Germinal center (tissue), 1 donor: ENCODE results near the gene ZSCAN26.
"Not testable (repeated sequence)": the region's sequence is repeated elsewhere in the genome, so short reads cannot be mapped to it uniquely, and the experiment has no call there.

Experiments
- DNase-seq: peaks from one replicate; pipeline ENCODE4 v3.0.0; 2012; ENCODE audit warnings: mixed read lengths, low spot score

Gene ZSCAN26

DNA sequence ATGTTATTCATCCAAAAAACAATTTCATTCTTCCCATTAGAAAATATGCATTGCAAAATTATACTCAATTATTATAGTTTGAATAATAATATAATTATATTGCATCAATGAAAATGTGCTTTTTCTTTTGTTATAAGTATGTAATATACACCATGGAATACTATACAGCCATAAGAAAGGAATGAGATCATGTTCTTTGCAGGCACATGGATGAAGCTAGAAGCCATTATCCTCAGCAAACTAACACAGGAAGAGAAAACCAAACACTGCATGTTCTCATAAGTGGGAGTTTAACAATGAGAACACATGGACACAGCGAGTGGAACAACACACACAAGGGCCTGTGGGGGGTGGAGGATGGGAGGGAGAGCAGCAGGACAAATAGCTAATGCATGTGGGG is 9.9 kb upstream of the ZSCAN26 start:
- DNase-seq = no peak

DNA sequence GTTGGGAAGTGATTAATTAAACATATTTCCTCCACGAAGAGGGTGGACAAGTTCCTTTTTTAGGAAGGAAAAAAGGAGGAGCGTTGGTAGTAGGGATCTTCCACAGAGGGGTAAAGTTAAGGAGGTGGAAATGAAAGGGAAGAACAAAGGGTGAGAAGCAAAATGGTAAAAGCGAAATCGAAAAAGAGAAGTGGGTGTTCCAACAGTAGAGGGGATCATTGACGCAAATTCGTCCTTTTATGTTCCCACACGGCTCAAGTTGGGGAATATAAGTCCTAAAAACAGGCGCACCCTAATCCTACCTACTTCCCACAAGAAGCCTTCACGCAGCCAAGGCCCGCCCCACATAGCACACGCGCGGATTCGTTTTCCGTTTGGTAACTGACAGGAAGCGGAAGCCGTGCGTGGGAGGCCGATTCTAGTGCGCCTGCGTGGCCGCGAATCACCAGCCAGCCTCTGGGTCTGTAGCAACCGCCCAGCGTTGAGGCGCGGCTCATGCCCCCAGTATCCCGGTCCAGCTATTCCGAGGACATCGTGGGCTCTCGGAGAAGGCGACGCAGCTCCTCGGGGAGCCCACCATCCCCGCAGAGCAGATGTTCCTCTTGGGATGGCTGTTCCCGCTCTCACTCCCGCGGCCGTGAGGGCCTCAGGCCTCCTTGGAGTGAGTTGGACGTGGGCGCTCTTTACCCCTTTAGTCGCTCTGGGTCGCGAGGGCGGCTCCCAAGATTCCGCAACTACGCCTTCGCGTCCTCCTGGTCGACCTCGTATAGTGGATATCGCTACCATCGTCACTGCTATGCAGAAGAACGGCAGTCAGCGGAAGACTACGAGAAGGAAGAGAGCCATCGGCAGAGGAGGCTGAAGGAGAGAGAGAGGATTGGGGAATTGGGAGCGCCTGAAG is 7.8 kb upstream of the ZSCAN26 start, which contains the start of gene NKAPL:
NKAPL (plus strand) TSS at position 421 of the 901 bp plus-strand sequence; CDS start at position 496, 75 bp downstream.
- peak; percentile 43 for DNase-seq

DNA sequence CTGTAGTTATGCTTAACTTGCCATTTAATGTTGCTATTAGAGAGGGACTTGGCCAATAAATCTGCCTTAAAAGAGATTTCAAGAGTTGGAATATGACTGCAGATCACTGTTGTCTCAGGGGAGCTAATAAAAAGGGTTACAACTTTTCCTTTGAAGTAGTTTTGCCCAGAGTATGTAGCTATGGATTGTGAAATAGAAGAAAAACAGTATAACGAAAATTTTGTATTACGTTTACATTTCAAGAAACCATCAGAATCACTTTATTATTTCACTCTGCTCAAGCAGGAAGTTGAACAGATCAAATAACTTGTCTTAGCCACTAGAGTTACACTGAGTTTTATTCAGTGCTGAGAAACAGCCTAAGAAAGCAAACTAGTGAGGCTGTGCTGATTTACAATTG is 3.0 kb upstream of the ZSCAN26 start:
- no peak for DNase-seq

DNA sequence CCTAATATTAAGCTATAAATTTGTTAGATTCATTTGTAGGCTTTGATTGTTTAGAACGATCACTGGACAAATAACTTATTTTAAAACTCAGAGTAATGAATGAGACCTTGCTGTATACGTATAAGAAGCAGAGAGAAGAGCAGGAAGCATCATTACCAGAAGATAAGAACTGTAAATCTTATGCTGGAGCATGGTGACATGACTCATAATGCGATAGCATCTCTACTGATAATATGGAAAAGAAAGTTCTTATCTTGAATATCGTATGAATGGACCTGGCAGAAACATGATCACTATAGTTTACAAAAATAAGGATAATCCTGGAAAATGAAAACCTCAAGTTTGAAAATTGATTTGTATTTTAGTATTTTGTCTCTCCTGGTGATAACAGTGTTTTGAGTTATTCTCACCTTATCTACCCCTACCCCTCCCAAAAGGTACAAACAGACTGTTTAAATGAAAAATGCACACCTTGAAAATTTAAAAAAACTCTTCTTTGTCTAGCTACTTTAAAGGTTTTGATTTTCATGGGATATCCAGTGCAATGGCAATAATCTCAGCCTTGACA is 2.0 kb upstream of the ZSCAN26 start:
- DNase-seq = no peak

DNA sequence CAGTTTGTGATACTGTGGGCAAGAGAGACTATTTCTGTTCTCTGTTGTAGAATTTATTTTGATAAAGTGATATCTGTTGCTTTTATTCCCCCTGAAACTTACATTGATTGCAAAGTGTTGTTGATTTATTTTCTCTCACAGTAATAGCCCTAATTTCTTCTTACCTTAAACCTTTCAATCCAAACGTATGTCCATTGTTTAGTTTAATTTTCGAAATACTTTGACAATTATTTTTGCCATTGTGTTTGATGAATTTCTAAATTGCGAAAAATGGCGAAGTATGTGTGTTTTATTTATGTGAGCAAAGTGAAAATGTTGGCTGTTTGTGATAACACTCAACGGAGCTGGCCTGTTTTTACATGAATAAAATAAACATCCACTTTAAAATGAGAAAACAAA is 381 bp upstream of the ZSCAN26 start:
- no peak for DNase-seq

DNA sequence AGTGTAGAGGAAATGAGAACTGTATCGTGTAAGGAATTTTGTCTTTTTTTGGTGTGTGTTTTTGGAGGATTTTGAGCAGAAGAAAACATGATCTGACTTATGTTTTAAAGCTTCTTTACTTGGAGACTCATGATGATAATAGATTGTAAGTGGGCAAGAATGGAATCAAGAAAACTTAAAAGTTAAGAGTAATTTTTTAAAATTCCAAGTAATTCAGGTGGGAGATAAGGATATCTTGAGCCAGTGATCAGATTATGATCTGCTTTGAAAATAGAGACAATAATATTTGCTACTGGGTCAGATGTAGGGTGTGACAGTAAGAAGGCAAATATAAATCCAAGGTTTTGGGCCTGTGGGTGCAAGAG is 734 bp downstream of the ZSCAN26 start:
- no peak for DNase-seq

DNA sequence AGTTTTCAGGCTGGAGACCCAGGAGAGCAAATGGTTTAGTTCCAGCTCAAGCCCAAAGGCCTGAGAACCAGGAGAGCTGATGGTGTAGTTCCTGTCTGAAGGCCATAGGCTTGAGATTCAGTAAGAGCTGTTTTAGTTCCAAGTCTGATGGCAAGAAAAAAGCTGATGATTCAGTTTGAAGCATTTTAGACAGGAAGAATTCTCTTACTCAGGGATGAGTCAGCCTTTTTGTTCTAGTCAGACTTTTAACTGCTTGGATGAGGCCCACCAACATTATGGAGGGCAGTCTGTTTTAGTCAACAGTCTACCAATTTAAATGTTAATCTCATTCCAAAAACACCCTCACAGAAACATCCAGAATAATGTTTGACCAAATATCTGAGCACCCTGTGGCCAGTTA is 2.5 kb downstream of the ZSCAN26 start:
- no peak for DNase-seq

DNA sequence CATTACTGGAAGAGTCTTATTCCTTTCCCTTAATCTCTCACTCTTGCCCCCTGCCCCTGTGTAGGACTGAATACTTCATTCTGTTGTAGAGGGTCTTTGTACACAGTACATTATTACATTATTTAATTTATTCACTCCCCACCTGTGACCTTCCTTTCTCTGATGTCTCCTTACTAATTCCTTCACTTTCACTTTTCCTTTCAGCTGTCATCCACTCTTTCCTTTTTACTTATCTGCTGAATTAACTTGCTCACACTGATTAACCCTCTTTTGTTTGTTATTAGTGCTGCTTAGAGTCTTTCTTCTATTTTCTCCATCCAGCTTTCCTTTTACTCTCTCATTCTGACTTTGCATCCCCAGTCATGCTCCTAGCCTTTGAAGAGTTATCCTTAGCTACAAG is 7.9 kb downstream of the ZSCAN26 start:
- no peak for DNase-seq

DNA sequence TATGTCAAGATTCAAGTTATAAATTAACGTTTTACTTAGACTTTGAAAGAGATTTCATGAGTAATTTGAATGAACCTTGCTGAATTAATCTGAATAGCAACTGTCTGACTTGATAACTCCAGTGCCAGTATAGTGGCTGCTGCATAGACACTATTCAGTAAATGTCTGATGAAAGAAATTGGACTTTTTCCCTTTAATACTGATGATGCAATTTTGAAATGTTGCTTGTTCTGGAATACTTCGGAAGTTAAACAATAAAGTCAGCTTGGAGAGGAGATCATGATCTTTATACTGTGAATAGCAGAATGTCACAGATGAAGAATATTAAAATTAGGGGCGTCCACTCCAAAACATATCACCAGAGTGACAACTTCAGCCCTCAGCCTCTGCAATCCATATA is 10.8 kb downstream of the ZSCAN26 start:
- DNase-seq = no peak

DNA sequence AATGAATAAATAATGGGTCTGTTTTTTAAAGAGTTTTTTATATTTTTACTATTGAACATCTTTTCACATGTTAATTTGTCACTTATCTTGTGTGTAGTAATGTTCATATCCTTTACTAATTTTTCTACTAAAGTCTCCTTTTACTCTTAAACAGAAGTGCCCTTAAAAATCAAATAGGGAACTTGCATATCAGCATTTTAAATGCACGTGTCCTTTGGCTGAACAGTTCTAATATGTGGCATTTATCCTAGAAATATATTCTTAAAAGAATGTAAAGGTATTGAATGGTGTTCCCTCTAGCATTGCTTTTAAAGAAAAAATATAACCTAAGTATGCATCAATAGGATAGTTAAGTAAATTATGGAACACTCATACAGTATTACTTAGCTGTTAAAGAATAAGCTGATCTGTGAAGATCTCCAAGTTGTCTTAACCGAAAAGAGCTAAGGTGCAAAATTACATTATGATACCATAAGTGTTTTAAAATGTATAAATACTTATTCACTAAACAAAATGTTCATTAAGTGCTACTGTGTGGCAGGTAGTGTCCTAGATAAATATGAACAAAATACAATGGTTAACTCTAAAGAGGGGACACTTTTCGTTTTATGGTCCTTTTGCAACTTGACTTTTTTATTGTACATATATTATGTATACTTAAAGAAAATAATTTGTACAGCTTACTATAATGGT is 13.8 kb downstream of the ZSCAN26 start:
- no peak for DNase-seq

DNA sequence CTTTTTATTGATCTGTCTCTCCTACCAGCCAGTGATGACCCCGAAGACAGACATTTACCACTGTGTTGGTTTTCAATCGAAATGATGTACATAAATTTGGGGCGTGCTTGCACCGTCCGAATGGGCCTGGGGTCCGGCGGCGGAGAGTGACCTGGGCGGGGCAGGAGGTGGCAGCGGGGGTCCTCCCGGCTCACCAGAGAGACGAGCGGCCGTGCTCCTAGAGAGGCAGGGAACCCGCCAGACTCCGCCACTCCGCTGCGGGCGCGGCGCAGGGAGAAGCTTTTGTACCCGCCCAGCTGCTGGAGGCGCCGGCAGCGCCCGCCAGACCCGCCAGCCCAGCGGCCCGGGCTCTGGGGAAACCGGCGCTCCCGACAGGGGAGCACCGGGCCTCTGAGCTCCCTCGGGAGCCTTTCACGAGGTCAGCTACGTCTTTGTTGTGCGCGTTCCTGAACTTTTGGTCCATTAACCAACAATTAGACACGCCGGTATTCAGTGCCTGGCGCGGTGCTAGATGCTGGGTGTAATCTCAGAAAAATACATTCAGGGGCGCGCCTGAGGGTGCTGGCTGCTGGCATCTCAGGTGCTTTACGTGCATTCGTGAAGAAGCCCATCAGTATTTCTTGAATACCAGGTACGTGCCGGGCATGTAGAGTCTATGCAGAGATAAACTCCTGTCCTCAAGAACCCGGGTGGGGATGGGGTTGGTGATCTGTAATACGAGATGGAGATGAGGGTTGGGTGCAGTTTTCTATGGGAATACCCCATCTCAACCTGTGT is 14.5 kb downstream of the ZSCAN26 start, which contains the start of gene PGBD1:
PGBD1 (plus strand) TSS at position 285 of the 777 bp plus-strand sequence. CDS start 2,242 bp downstream, outside the sequence.
- peak; percentile 47 for DNase-seq

DNA sequence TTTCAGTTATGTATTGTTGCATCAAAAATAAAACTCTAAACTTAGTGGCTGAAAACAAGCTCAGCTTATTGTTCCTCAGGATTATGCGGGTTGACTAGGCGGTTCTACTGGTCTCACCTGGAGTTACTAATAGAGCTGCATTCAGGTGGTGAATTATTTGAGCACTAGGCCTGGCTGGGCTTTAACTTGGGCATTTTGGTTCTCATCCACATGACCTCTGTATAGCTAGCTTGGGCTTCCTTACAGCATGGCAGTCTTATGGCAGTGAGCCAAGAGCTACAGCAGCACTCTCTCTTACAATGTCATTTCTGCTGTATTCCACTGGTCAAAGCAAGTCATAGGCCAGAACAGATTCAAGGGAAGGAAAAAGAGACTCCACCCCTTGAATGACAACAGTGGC is 16.0 kb downstream of the ZSCAN26 start:
- DNase-seq = no peak

DNA sequence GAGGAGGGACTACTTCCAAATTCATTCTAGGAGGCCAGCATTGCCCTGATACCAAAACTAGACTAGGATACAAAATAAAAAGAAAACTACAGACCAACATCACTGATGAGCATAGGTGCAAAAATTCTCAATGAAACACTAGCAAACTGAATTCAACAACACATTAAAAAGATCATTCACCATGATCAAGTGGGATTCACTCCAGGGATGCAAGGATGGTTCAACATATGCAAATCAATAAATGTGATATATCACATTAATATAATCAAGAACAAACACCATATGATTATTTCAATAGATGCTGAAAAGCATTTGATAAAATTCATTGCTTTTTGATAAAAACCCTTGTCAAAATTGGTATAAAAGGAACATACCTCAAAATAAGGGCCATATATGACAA is 24.6 kb downstream of the ZSCAN26 start:
- DNase-seq = no peak

DNA sequence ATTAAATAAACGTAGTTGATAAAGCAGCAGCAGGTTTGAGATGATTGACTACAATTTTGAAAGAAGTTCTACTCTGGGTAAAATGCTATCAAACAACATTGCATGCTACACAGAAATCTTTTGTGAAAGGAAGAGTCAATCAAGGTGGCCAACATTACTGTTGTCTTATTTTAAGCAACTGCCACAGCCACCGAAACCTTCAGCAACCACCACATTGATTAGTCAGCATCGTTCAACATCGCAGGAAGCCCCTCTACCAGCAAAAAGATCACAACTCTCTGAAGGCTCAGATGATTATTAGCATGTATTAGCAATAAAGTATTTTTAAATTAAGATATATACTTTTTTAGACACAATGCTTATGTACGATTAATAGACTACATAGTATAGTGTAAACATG is 28.4 kb downstream of the ZSCAN26 start:
- DNase-seq = no peak

DNA sequence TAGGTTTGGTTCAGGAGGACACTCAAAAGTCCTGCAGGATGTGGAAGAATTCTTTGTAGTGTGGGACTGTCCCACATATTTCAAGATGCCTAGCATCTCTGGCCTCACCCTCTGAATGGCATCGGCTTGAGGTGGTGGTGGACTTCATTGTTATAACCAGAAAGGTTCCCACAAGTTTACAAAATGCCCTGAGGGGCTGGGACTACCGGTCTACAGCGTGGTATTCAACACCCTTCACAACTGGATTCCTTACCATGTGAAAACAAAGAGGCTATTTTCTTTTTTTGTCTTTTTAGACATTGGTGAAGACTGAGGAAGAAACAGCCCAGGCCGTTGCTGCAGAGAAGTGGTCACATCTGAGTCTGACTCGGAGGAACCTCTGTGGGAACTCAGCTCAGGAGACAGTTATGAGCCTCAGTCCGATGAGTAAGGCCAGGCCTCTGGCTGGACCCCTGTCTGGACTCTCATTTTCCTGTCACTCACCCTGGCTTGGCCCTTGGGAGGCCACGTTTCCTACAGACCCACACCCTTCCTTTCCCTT is 29.6 kb downstream of the ZSCAN26 start:
- DNase-seq = no peak

DNA sequence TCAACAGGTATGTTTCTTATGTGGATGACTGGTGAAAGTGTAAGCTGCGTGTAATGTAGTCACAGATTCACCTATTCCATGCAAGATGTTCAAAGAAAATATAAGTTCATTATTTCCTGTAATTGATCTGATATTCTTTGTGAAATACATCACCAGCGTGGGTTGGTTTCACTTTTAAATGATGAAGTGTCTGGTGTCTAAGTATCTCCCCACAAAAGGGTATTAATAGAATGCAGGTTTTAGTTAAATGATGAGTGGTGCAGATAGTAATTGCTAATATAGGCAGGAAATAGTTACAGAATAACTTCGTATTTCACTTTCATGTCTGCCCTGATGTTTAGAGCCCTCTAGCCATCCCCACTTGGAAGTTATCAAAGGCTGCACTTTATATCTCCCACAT is 36.6 kb downstream of the ZSCAN26 start:
- DNase-seq = no peak

DNA sequence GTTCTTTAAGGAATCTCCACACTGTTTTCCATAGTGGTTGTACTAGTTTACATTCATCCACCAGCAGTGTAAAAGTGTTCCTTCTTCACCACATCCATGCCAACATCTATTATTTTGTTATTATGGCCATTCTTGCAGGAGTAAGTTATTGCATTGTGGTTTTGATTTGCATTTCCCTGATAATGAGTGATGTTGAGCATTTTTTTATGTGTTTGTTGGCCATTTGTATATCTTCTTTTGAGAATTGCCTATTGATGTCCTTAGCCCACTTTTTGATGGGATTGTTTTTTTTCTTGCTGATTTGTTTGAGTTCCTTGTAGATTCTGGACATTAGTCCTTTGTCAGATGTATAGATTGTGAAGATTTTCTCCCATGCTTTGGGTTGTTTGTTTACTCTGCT is 39.4 kb downstream of the ZSCAN26 start:
- not testable (repeated sequence) for DNase-seq

DNA sequence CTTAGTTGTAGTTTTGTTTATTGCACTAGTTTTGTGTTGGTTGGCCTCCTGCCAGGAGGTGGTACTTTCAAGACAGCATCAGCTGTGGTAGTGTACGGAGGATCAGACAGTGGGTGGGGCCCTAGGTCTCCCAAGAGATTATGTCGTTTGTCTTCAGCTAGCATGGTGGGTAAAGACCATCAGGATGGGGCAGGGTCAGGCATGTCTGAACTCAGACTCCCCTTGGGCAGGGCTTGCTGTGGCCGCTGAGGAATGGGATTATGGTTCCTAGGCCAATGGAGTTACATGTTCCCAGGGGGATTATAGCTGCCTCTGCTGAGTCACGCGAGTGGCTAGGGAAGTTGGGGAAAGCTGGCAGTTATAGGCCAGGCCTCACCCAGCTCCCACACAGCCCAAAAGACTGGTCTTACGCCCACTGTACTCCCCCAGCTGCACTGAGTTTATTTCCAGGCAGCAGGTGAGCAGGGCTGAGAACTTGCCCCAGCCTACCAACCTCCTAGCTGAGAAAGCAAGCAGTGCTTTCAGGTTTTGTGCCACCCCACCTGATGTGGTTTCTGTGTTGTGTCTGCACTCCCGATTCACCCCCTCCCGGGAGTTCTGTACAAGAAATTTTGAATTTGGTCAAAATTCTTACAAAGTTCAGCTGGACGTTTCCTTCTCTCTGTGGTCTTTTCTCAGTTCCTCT is 44.3 kb downstream of the ZSCAN26 start:
- no peak for DNase-seq

DNA sequence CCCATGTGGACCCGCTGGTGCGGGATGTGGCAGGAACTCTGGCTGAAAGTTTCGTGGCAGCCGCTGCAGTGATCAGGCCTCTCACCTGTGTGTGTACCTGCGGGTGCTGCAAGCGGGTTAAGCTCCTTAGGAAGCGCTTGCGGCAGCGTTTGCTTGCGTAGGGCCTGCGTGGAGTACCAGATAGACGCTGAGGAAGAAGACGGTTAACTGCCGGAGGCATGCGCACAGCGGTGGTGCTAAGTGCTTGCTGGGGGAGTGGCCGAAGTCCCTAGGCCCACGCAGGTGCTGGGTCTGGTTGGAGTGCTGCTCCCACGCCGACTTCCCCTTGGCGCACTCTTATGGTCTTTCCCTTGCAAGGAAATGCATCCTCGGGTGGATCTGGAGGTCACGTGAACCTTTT is 46.0 kb downstream of the ZSCAN26 start:
- no peak for DNase-seq

DNA sequence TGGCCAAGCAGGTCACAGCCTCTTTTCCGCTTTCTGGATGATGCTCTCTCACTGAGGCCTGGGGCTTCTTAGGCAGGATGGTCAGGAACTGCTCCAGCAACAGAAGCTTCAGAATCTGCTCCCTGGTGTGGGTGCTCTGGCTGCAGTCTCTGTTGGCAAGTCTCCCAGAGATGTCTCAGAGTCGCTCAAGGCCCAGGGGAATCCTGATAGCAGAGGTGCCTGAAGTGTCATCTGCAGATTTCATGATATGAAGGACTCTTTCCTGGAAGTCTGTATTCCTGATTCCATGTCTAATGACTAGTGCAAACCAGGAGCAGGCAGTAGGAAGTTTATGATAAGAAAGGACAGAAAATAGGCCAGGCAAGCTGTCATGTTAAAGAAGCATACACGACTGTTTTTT is 48.7 kb downstream of the ZSCAN26 start:
- no peak for DNase-seq

DNA sequence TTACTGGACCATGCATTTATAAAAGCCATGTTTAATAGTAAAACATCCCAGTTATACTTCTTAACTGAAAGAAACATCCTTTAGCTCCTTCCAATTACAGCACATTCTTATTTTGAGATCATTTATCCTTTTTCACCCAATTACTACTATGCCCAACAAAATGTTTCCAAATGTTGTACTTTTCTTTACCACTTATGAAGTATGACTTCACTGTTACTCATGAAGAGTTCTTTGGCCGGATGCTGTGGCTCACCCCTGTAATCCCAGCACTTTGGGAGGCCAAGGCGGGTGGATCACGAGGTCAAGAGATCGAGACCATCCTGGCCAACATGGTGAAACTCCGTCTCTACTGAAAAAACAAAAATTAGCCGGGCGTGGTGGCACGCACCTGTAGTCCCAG is 50.9 kb downstream of the ZSCAN26 start:
- DNase-seq = not testable (repeated sequence)
